ENCODE measurements around the gene STXBP5. TPM values are rescaled to one million over a fixed set of nuclear protein-coding genes. Genes with fewer than 3 reads are reported as not detected.
A peak's percentile ranks its signal among the peaks of the same experiment; 100 is the strongest.

STXBP5 gene
- total and polyA plus RNA-seq, 2 of the 13 experiments (the other 11 are each of a cell fraction or from before 2014, with no cell fraction given): 8.8 to 19.4 TPM

- TF ChIP-seq ZNF691 (CRISPR knock-in tag; IDR thresholded peaks at IDR 0.05; ENCODE audit: borderline replicate concordance, low read depth) (no peak; the same call in 1 of the 2 replicates), ARID4A (CRISPR knock-in tag; IDR thresholded peaks at IDR 0.05; ENCODE audit: borderline replicate concordance) (peak; percentile 67; the same call in 1 of the 2 replicates), KDM1A (CRISPR knock-in tag; IDR thresholded peaks at IDR 0.05) (0 out of 2 replicates have a peak, but pooled peaks have one; percentile 14), ZBTB2 (CRISPR knock-in tag; IDR thresholded peaks at IDR 0.05; ENCODE audit: low read depth) (peak; percentile 19; the same call in 1 of the 2 replicates), ZBTB25 (CRISPR knock-in tag; IDR thresholded peaks at IDR 0.05) (no peak), MED8 (CRISPR knock-in tag; IDR thresholded peaks at IDR 0.05; ENCODE audit: insufficient replicate concordance) (no peak), ZNF234 (CRISPR knock-in tag; conservative IDR thresholded peaks at IDR 0.05) (no peak), FOXP1 (IDR thresholded peaks at IDR 0.05) (no peak), FOXP1 (CRISPR knock-in tag; IDR thresholded peaks at IDR 0.05) (no peak), POLR2AphosphoS2 (IDR thresholded peaks at IDR 0.05; ENCODE audit: low read depth, low read length) (no peak), ATAD3A (CRISPR knock-in tag; IDR thresholded peaks at IDR 0.05) (no peak), KDM4B (CRISPR knock-in tag; IDR thresholded peaks at IDR 0.05) (0 out of 2 replicates have a peak, but pooled peaks have one; percentile 48), GATAD2A (CRISPR knock-in tag; IDR thresholded peaks at IDR 0.05) (peak; percentile 31; the same call in 1 of the 2 replicates), ZNF740 (CRISPR knock-in tag; IDR thresholded peaks at IDR 0.05) (0 out of 2 replicates have a peak, but pooled peaks have one; percentile 31), YEATS4 (CRISPR knock-in tag; IDR thresholded peaks at IDR 0.05; ENCODE audit: borderline replicate concordance) (no peak; the same call in 1 of the 2 replicates), ZBTB7B (CRISPR knock-in tag; IDR thresholded peaks at IDR 0.05) (peak; percentile 76; the same call in 1 of the 2 replicates), ZNF737 (CRISPR knock-in tag; IDR thresholded peaks at IDR 0.05; ENCODE audit: borderline replicate concordance) (no peak), MAX (IDR thresholded peaks at IDR 0.05) (0 out of 2 replicates have a peak, but pooled peaks have one; percentile 12), JARID2 (CRISPR knock-in tag; IDR thresholded peaks at IDR 0.05; ENCODE audit: insufficient replicate concordance) (no peak)
These were observed at the start of gene STXBP5 (continued) for GRCh38 chr6:147204060-147204785.
